HEK293 (cell line): ENCODE results near the gene KCNK6.

ENCODE experiments used
- REST ChIP-seq: fragments of 450-650 bp; formaldehyde crosslinking; IDR thresholded peaks from 2 replicates; pipeline ENCODE4 v1.5.1; 2016; ENCODE audit warnings: missing biosample characterization, missing genetic modification characterization
- ZNF121 ChIP-seq: fragments of 450-650 bp; formaldehyde crosslinking; IDR thresholded peaks from 2 replicates; pipeline ENCODE4 v1.5.1; 2016; ENCODE audit warnings: missing biosample characterization, missing genetic modification characterization
- ZNF140 ChIP-seq: fragments of 450-650 bp; formaldehyde crosslinking; IDR thresholded peaks from 2 replicates; pipeline ENCODE4 v1.5.1; 2016; ENCODE audit warnings: missing biosample characterization, missing genetic modification characterization
- ZNF324 ChIP-seq: fragments of 450-650 bp; formaldehyde crosslinking; IDR thresholded peaks from 2 replicates; pipeline ENCODE4 v1.5.1; 2016; ENCODE audit warnings: missing biosample characterization, missing genetic modification characterization
- TF ChIP-seq, protein P1 (sequence below): fragments of 450-650 bp; formaldehyde crosslinking; IDR thresholded peaks from 2 replicates; pipeline ENCODE4 v1.5.1; 2016; ENCODE audit warnings: missing biosample characterization, missing genetic modification characterization

- TF ChIP-seq, protein P1, sequence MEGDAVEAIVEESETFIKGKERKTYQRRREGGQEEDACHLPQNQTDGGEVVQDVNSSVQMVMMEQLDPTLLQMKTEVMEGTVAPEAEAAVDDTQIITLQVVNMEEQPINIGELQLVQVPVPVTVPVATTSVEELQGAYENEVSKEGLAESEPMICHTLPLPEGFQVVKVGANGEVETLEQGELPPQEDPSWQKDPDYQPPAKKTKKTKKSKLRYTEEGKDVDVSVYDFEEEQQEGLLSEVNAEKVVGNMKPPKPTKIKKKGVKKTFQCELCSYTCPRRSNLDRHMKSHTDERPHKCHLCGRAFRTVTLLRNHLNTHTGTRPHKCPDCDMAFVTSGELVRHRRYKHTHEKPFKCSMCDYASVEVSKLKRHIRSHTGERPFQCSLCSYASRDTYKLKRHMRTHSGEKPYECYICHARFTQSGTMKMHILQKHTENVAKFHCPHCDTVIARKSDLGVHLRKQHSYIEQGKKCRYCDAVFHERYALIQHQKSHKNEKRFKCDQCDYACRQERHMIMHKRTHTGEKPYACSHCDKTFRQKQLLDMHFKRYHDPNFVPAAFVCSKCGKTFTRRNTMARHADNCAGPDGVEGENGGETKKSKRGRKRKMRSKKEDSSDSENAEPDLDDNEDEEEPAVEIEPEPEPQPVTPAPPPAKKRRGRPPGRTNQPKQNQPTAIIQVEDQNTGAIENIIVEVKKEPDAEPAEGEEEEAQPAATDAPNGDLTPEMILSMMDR (tag by site-specific recombination): no peak
- TF ChIP-seq ZNF121 (tag by site-specific recombination) (no peak; the same call in 1 of the 2 replicates), REST (tag by site-specific recombination) (no peak), ZNF140 (no peak), ZNF324 (tag by site-specific recombination) (no peak)
Observed at GRCh38 chr19:38358071-38358470, 38.4 kb downstream of the KCNK6 start.
